HepG2 (cell line): Measurements from ENCODE around the gene CCDC57. TPM values are rescaled to one million over a fixed set of nuclear protein-coding genes. Genes with fewer than 3 reads are reported as not detected.

Experiments
- CREM ChIP-seq, 2 experiments: sonication (generic) in 1 of 2; formaldehyde crosslinking in 1 of 2; IDR thresholded peaks; 2 replicates each; pipeline versions ENCODE4 v1.4.0 to v1.6.1; 2016 to 2020; ENCODE audit warnings: antibody characterized with exemption in 1 of 2, mild to moderate bottlenecking in 1 of 2, missing genetic modification reagents in 1 of 2
- HOXA9 ChIP-seq: sonication (generic); formaldehyde crosslinking; IDR thresholded peaks from 2 replicates; pipeline ENCODE4 v1.8.1; 2022; ENCODE audit warnings: missing genetic modification reagents, mild to moderate bottlenecking, moderate library complexity, borderline replicate concordance
- KMT2B ChIP-seq: IDR thresholded peaks from 2 replicates; pipeline ENCODE4 v1.6.1; 2016; ENCODE audit warnings: missing genetic modification reagents, missing compliant biosample characterization
- MEIS2 ChIP-seq: sonication (generic); formaldehyde crosslinking; IDR thresholded peaks from 2 replicates; pipeline ENCODE4 v1.9.0; 2021; ENCODE audit warnings: mild to moderate bottlenecking, missing genetic modification reagents
- MTA1 ChIP-seq: sonication (generic); formaldehyde crosslinking; IDR thresholded peaks from 2 replicates; pipeline ENCODE4 v1.4.0; 2020; ENCODE audit warnings: missing genetic modification reagents, mild to moderate bottlenecking, borderline replicate concordance
- NR1H2 ChIP-seq: sonication (generic); formaldehyde crosslinking; IDR thresholded peaks from 2 replicates; pipeline ENCODE4 v1.8.1; 2022; ENCODE audit warnings: low read depth, missing genetic modification reagents, borderline replicate concordance
- POLR2G ChIP-seq: fragments of 200-400 bp; formaldehyde crosslinking; IDR thresholded peaks from 2 replicates; pipeline ENCODE4 v1.6.1; 2018; ENCODE audit warnings: mild to moderate bottlenecking, low read depth, low read length, moderate library complexity
- ZBTB7A ChIP-seq: sonication (generic); formaldehyde crosslinking; IDR thresholded peaks from 2 replicates; pipeline ENCODE4 v1.8.0; 2022; ENCODE audit warnings: mild to moderate bottlenecking, missing genetic modification reagents
- polyA plus RNA-seq, 8 experiments: library from polyadenylated mRNA; depleted of rRNA in 3 of 8; stranded (reverse) in 7 of 8; unstranded in 1 of 8; fragments of >200 nt; fragmentation: Illumina TruSeq in 4 of 8; extraction: Trizol in 4 of 8; gene quantifications; 2 replicates each; pipeline versions ENCODE4 v1.2.1 to v1.2.3, GENCODE V29; 2011 to 2016; ENCODE audit warnings: low read depth in 4 of 8, missing spikeins in 1 of 8, mixed read lengths in 1 of 8; ENCODE audit not compliant: insufficient read depth in 1 of 8
- total RNA-seq, 5 experiments: library from RNA; depleted of rRNA; stranded (reverse); fragments of >200 nt; fragmentation: Illumina TruSeq; extraction: Trizol; gene quantifications; 2 replicates each; pipeline ENCODE4 v1.2.3, GENCODE V29; 2016; ENCODE audit warnings: low read depth in 1 of 5
- TF ChIP-seq, protein P1 (sequence below): sonication (generic); formaldehyde crosslinking; IDR thresholded peaks from 2 replicates; pipeline ENCODE4 v1.8.0; 2022; ENCODE audit warnings: low read depth, missing genetic modification reagents

The CCDC57 gene
- total and polyA plus RNA-seq, 2 of the 13 experiments (the other 11 are each of a cell fraction or from before 2014, with no cell fraction given), result 59.3 to 59.9 TPM

DNA sequence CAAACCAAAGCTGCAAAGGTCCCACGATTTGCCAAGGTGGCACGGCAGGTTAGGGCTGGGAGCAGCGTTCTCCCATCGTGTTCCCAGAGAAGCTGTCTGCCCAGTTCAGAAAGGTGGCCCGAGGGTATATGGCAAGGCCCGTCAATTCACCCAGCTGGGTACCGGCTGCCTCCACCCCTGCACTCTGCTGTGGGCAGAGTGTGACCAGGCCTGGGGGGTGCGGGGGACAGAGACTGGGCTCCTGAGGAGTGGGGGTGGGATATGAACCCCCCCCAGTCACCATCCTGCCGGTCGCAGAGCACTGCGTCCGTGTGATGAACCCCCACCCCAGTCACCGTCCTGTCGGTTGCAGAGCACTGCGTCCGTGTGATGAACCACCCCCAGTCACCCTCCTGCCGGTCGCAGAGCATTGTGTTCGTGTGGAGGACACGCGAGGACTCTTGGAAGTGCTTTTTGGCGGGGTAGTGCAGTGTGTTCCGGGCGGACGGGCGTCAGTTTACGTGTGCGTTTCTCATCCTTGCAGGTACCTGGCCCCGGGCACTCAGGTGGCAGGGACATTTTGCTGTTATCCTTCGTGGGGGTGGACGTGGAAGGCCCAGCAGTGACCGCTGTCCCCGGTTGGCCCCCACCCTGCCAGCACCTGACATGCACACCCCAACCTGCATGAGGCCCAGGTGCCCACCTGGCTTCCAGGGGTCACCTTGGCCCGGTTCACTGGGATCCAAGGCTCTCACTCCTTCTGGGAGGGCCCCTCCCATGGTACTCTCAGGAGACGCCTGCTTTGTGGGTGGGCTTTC is 111.9 kb downstream of the CCDC57 start (continued):
- TF ChIP-seq MEIS2 (CRISPR knock-in tag), result no peak
- TF ChIP-seq HOXA9, result 0 out of 2 replicates have a peak, but pooled peaks have one; percentile 48
- peak; percentile 17; the same call in 1 of the 2 replicates for TF ChIP-seq MTA1 (CRISPR knock-in tag)
- TF ChIP-seq, protein P1, sequence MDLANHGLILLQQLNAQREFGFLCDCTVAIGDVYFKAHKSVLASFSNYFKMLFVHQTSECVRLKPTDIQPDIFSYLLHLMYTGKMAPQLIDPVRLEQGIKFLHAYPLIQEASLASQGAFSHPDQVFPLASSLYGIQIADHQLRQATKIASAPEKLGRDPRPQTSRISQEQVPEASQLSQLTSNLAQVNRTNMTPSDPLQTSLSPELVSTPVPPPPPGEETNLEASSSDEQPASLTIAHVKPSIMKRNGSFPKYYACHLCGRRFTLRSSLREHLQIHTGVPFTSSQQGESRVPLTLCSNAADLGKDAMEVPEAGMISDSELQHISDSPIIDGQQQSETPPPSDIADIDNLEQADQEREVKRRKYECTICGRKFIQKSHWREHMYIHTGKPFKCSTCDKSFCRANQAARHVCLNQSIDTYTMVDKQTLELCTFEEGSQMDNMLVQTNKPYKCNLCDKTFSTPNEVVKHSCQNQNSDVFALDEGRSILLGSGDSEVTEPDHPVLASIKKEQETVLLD (CRISPR knock-in tag), result 0 out of 2 replicates have a peak, but pooled peaks have one; percentile 23
- no peak for TF ChIP-seq KMT2B
- peak; percentile 48; the same call in 1 of the 2 replicates for TF ChIP-seq POLR2G
- TF ChIP-seq NR1H2 (CRISPR knock-in tag), result peak; percentile 56; the same call in 1 of the 2 replicates
- TF ChIP-seq CREM (IDR thresholded peaks at IDR 0.05), result no peak
- no peak for TF ChIP-seq CREM (CRISPR knock-in tag; IDR thresholded peaks at IDR 0.05)
- TF ChIP-seq ZBTB7A (CRISPR knock-in tag), result peak; percentile 52; the same call in 1 of the 2 replicates
- TF ChIP-seq, all 625 proteins: peak for 20
